KBM-7 (cell line): ENCODE measurements around the gene LRBA.
A peak's percentile ranks its signal among the peaks of the same experiment; 100 is the strongest.
"Not testable (repeated sequence)": the region's sequence is repeated elsewhere in the genome, so short reads cannot be mapped to it uniquely, and the experiment has no call there.

Source experiments
- DNase-seq: peaks from one replicate; pipeline ENCODE4 v3.0.0-alpha.2; 2015
- in situ Hi-C: fragments of 300-500 bp; cut with MboI; formaldehyde crosslinking; loops from 2 replicates; pipeline ENCODE4 v1.14.3; 2020; ENCODE audit warnings: low sequenced_read_pairs, low pct_unique_long_range_greater_than_20kb, mixed read lengths

Gene LRBA

GRCh38 chr4:150436598-150437370, 578.3 kb downstream of the LRBA start:
- in situ Hi-C loops = no loop called here
- no peak for DNase-seq

DNA sequence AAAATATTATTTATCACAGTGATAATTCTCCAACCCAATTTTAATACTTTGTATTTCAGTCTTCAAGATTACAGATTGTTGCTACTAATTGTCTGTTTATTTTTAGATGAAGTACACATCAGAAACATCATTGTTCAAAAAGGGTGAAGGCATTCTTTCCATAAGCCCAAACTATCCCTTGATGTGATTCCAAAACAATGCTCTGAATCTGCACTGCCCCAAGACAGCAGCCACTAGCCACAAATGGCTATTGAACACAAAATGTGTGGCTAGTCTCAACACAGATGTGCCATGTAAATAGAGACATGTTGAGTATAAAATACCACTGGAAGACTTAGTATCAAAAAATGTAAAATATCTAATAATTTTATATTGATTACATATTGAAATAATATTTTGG, 583.9 kb downstream of the LRBA start:
- in situ Hi-C loops = no loop called here

DNA sequence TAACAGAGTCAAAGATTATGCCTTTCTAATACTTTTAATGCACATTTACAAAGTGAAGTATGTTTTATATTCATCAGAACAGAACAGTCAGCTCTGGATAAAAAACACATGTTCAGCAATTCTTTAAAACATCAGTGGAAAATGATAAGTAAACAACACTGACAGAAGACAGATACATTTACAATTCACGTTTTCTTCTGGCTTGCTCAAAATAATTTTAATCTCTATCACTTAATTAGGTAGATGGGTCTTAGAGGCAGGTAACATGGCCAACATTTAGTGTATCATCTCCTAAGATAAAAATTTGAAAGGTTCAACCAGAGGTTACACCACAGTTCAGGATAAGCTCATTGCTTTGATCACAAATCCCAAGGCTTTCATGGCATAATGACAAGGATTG, 589.9 kb downstream of the LRBA start:
- DNase-seq = no peak

More for the DNA sequence above, 583.9 kb downstream of the LRBA start:
- DNase-seq = no peak

DNA sequence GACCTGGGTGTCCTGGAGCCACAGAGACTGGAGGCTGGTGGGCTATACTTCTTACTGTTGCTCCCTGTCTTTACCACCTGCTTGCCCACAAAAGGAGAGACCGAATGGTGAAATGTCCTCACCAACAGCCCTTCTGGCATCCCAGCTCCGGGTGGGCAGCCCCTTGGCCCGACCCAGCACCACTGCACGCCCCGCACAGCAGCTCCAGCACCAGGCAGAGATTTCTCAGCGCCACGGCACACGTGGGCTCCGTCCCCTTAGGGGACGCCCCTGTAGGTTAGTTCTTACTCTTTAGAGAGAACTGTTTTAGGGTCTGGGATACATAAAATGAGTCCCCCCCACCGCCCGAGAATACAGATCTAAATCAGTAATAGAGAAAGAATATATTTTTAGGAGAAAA, 591.6 kb downstream of the LRBA start:
- DNase-seq = no peak
- in situ Hi-C loops = no loop called here

More for the DNA sequence above, 589.9 kb downstream of the LRBA start:
- in situ Hi-C loops = no loop called here

GRCh38 chr4:150423074-150423473, 592.0 kb downstream of the LRBA start:
- in situ Hi-C loops = no loop called here
- no peak for DNase-seq

DNA sequence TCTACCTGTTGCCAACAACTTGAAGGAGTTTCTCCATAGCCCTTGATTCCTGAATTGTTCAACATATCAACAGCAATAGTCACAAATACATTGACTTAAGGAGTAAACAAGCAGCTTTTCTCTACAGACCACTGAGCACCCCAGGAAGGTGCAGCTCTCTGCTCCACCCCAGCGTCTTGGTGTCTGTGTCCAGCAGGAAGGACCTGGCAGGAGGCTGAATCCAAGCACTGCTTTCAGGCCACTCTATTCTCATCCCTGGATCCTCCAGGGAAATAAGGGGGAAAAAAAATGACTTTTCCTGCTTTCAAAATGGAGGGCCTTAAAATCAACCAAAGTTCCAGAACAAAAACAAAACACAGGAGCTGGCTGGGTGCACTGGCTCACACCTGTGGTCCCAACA, 593.5 kb downstream of the LRBA start:
- in situ Hi-C loops = no loop called here
- DNase-seq = no peak

DNA sequence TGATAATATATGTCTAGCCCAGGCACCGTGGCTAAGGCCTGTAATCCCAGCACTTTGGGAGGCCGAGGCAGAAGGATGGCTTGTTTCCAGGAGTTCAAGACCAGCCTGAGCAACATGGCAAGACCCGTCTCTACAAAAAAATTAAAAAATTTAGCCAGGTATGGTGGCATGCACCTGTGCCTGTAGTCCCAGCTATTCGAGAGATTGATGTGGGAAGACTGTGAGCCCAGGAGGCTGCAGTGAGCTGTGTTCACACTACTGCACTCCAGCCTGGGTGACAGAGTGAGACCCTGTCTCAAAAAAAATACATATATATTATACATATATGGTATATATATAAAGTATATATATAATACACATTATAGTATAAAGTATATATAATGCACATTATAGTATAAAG, 595.1 kb downstream of the LRBA start:
- DNase-seq = no peak
- in situ Hi-C loops = no loop called here

GRCh38 chr4:150418757-150419410, 596.2 kb downstream of the LRBA start:
- in situ Hi-C loops = no loop called here
- DNase-seq = no peak

- in situ Hi-C loops = no loop called here
These were observed 599.9 kb downstream of the LRBA start for GRCh38 chr4:150415213-150415612.

DNA sequence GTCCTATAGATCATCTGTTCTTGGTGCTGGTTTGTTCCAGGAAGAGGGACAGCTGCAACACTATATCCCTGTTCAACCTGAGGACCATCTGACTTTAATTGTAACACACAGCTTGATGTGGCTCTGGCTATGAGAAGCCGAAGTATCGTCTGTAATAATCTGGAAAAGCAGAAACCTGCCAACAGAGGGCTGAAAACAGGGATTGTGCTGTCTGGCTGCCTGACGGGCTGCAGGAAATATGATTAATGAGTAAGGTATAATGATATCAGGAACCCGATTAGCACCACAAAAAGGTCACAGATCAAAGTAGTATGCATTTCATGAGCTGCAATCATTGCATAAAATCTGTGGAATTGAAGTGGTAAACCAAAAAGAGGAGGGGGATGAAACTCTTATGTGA, 603.6 kb downstream of the LRBA start:
- no peak for DNase-seq
- in situ Hi-C loops = no loop called here

More at GRCh38 chr4:150415213-150415612, 599.9 kb downstream of the LRBA start:
- DNase-seq = no peak

- in situ Hi-C loops = no loop called here
- DNase-seq = peak; percentile 21
These were observed 612.2 kb downstream of the LRBA start for GRCh38 chr4:150402871-150403272.

- in situ Hi-C loops = no loop called here
- no peak for DNase-seq
These were observed 613.9 kb downstream of the LRBA start for GRCh38 chr4:150401083-150401687.

DNA sequence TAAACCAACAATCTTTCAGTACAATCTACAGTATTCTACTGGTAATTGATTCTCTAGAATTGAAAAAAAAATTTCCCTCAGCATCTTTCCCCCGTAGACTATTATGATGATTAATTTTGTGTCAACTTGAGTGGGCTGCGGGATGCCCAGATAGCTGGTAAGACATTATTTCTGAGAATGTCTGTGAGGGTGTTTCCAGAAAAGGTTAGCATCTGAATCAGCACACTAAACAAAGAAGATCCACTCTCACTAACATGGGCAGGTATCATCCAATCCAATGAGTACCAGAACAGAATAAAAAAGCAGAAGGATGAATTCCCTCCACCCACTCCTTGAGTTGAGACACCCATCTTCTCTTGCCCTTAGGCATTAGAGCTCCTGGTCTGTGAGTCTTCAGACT, 619.2 kb downstream of the LRBA start:
- DNase-seq = no peak
- in situ Hi-C loops = no loop called here

GRCh38 chr4:150394046-150394445, 621.0 kb downstream of the LRBA start:
- no peak for DNase-seq
- in situ Hi-C loops = no loop called here

GRCh38 chr4:150391052-150391451, 624.0 kb downstream of the LRBA start:
- in situ Hi-C loops = no loop called here
- DNase-seq = no peak

GRCh38 chr4:150390531-150390910, 624.6 kb downstream of the LRBA start:
- in situ Hi-C loops = no loop called here
- no peak for DNase-seq

- in situ Hi-C loops = no loop called here
- DNase-seq = no peak
These were observed 625.1 kb downstream of the LRBA start for GRCh38 chr4:150389896-150390530.

DNA sequence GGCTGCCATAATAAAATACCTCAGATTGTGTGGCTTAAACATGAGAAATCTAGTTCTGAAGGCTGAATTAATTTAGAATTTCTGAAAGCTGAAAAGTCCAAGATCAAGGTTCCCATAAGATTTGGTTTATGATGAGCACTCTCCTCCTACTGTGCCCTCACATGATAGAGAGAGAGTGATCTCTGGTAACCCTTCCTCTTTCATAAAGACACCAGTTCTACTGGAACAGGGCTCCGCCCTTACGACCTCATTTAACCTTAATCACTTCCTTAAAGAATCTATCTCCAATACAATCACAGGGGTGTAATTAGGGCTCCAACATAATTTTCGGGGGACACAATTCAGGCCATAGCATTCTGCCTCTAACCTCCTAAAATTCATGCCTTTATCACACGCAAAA, 627.1 kb downstream of the LRBA start:
- in situ Hi-C loops = no loop called here
- DNase-seq = peak; percentile 46

- in situ Hi-C loops, DNase-seq: not testable (repeated sequence)
These were observed 628.7 kb downstream of the LRBA start for GRCh38 chr4:150386415-150386814.

- in situ Hi-C loops = no loop called here
- DNase-seq = peak; percentile 37
These were observed 629.5 kb downstream of the LRBA start for GRCh38 chr4:150385606-150386005.
